Retinal pigment epithelial cell (primary cell): ENCODE results near the gene RAB31.
"Not testable (repeated sequence)": the region's sequence is repeated elsewhere in the genome, so short reads cannot be mapped to it uniquely, and the experiment has no call there.

Experiments
- DNase-seq: peaks from one replicate; pipeline ENCODE4 v3.0.0-alpha.2; 2010; ENCODE audit warnings: low read depth
- H3K4me3 ChIP-seq: 2 replicates; pipeline ENCODE4 v1.5.1; 2011; ENCODE audit warnings: mild to moderate bottlenecking, low read length, control low read depth, moderate library complexity
- CTCF ChIP-seq: conservative IDR thresholded peaks from 2 replicates; pipeline ENCODE4 v1.5.1; 2011; ENCODE audit warnings: low read depth, low read length, control low read depth, inconsistent platforms

Gene RAB31

GRCh38 chr18:9885170-9886004 lies 177.3 kb downstream of the RAB31 start, which contains the start of gene TXNDC2:
TXNDC2 (plus strand) TSS chr18:9885973; CDS start chr18:9886681, 708 bp downstream.
- DNase-seq, result no peak
- no peak for TF ChIP-seq CTCF

GRCh38 chr18:9886005-9886348 lies 177.9 kb downstream of the RAB31 start:
- TF ChIP-seq CTCF, result no peak
- no peak for DNase-seq
- no peak overlapping the region for H3K4me3 ChIP-seq

More at GRCh38 chr18:9885170-9886004, 177.3 kb downstream of the RAB31 start, which contains the start of gene TXNDC2:
- H3K4me3 ChIP-seq, result no peak within 1 kb of the TSS

GRCh38 chr18:9887992-9888391 lies 179.9 kb downstream of the RAB31 start:
- no peak for TF ChIP-seq CTCF
- no peak for DNase-seq
- H3K4me3 ChIP-seq, result no peak overlapping the region

- TF ChIP-seq CTCF, result no peak
- DNase-seq, result no peak
Observed at GRCh38 chr18:9890196-9890595, 182.1 kb downstream of the RAB31 start.

GRCh38 chr18:9890957-9891356 lies 182.9 kb downstream of the RAB31 start:
- H3K4me3 ChIP-seq, result no peak overlapping the region
- no peak for TF ChIP-seq CTCF
- no peak for DNase-seq

More at GRCh38 chr18:9890196-9890595, 182.1 kb downstream of the RAB31 start:
- no peak overlapping the region for H3K4me3 ChIP-seq

GRCh38 chr18:9891515-9891914 lies 183.4 kb downstream of the RAB31 start:
- not testable (repeated sequence) for DNase-seq

GRCh38 chr18:9894454-9895068 lies 186.5 kb downstream of the RAB31 start:
- TF ChIP-seq CTCF, result no peak
- H3K4me3 ChIP-seq, result no peak overlapping the region
- DNase-seq, result no peak

More at GRCh38 chr18:9891515-9891914, 183.4 kb downstream of the RAB31 start:
- H3K4me3 ChIP-seq, result not testable (repeated sequence)
